Colon (tissue), 2 donors: ENCODE results near the gene SLCO3A1.

Experiments used
- FAIRE-seq: peaks from 2 replicates; lab custom pipeline; 2012; peaks lifted over from hg19 to GRCh38; lab: Jason Lieb, UNC
- donor health status: control.
- donor health status: control.

SLCO3A1 gene

GRCh38 chr15:92101708-92102394 is 248.3 kb downstream of the SLCO3A1 start:
- no peak for FAIRE-seq

- no peak for FAIRE-seq
These were observed 248.9 kb downstream of the SLCO3A1 start for GRCh38 chr15:92102395-92102755.

GRCh38 chr15:92104072-92104471 is 250.6 kb downstream of the SLCO3A1 start:
- FAIRE-seq = no peak

GRCh38 chr15:92105611-92106010 is 252.1 kb downstream of the SLCO3A1 start:
- FAIRE-seq = no peak

GRCh38 chr15:92107510-92107909 is 254.0 kb downstream of the SLCO3A1 start:
- no peak for FAIRE-seq

- no peak for FAIRE-seq
These were observed 255.8 kb downstream of the SLCO3A1 start for GRCh38 chr15:92109191-92109873.

- FAIRE-seq = no peak
These were observed 257.8 kb downstream of the SLCO3A1 start for GRCh38 chr15:92111291-92111690.

- FAIRE-seq = no peak
These were observed 258.2 kb downstream of the SLCO3A1 start for GRCh38 chr15:92111751-92112150.

- FAIRE-seq = no peak
These were observed 258.7 kb downstream of the SLCO3A1 start for GRCh38 chr15:92112180-92112579.

- no peak for FAIRE-seq
These were observed 259.2 kb downstream of the SLCO3A1 start for GRCh38 chr15:92112711-92113110.

- FAIRE-seq = no peak
These were observed 260.3 kb downstream of the SLCO3A1 start for GRCh38 chr15:92113832-92114231.

GRCh38 chr15:92115834-92116233 is 262.3 kb downstream of the SLCO3A1 start:
- no peak for FAIRE-seq

- FAIRE-seq = no peak
These were observed 262.8 kb downstream of the SLCO3A1 start for GRCh38 chr15:92116330-92116729.

- FAIRE-seq = no peak
These were observed 263.8 kb downstream of the SLCO3A1 start for GRCh38 chr15:92117261-92117731.

- no peak for FAIRE-seq
These were observed 264.8 kb downstream of the SLCO3A1 start for GRCh38 chr15:92118162-92118935.

- FAIRE-seq = no peak
These were observed 265.4 kb downstream of the SLCO3A1 start for GRCh38 chr15:92118936-92119325.

- FAIRE-seq = no peak
These were observed 266.7 kb downstream of the SLCO3A1 start for GRCh38 chr15:92120094-92120795.

- FAIRE-seq = no peak
These were observed 267.5 kb downstream of the SLCO3A1 start for GRCh38 chr15:92121047-92121446.

- no peak for FAIRE-seq
These were observed 268.8 kb downstream of the SLCO3A1 start for GRCh38 chr15:92122259-92122658.

GRCh38 chr15:92123962-92124656 is 270.6 kb downstream of the SLCO3A1 start:
- FAIRE-seq = no peak

- no peak for FAIRE-seq
These were observed 271.1 kb downstream of the SLCO3A1 start for GRCh38 chr15:92124657-92125010.

GRCh38 chr15:92128788-92129187 is 275.3 kb downstream of the SLCO3A1 start:
- no peak for FAIRE-seq
